ENCODE results near the gene FAM47B. TPM values are rescaled to one million over a fixed set of nuclear protein-coding genes. Genes with fewer than 3 reads are reported as not detected.

FAM47B gene
- total RNA-seq = not detected

DNA sequence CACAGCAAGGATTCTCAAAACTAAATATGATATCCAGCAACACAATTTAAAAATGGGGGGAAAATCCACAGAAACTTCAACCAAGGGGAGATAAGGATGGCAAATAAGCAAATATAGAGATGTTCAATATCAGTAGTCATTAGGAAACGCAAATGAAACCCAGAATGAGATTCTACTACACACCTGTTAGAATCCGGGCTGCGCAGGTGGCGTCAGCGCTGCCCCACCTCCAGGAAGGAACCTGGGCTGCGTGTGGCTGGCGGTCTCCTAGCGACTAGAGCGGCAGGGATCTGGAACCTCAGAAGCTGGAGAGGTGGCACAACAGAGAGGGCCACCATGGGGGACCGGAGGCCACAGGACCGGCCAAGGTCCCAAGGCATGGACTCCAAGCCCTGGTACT is at the start of gene FAM47B:
FAM47B (plus strand) TSS at position 301 of the 400 bp plus-strand sequence; CDS start at position 337, 36 bp downstream.
- TF ChIP-seq, protein P1, sequence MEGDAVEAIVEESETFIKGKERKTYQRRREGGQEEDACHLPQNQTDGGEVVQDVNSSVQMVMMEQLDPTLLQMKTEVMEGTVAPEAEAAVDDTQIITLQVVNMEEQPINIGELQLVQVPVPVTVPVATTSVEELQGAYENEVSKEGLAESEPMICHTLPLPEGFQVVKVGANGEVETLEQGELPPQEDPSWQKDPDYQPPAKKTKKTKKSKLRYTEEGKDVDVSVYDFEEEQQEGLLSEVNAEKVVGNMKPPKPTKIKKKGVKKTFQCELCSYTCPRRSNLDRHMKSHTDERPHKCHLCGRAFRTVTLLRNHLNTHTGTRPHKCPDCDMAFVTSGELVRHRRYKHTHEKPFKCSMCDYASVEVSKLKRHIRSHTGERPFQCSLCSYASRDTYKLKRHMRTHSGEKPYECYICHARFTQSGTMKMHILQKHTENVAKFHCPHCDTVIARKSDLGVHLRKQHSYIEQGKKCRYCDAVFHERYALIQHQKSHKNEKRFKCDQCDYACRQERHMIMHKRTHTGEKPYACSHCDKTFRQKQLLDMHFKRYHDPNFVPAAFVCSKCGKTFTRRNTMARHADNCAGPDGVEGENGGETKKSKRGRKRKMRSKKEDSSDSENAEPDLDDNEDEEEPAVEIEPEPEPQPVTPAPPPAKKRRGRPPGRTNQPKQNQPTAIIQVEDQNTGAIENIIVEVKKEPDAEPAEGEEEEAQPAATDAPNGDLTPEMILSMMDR (IDR thresholded peaks at IDR 0.05) = no peak
- no peak for TF ChIP-seq POLR2A (IDR thresholded peaks at IDR 0.05)
- no peak for TF ChIP-seq POLR2AphosphoS5 (IDR thresholded peaks at IDR 0.05)
- no peak for TF ChIP-seq EP300 (IDR thresholded peaks at IDR 0.05)
- Histone ChIP-seq H3K27me3 (no peaks in the 10 kb centered on the region), H3K36me3 (no peaks in the 10 kb centered on the region), H3K27ac (no peak within 1 kb of the TSS), H3K9me3 (no peaks in the 10 kb centered on the region), H3K4me1 (no peaks in the 10 kb centered on the region), H3K4me3 (no peak within 1 kb of the TSS)
- no peak for DNase-seq
- 56 to 74% methylated on average over 1 to 11 of the region's 11 CpGs for WGBS, 2 donors
- ATAC-seq (ENCODE audit: low FRiP score in 2 of 2) = no peak

DNA sequence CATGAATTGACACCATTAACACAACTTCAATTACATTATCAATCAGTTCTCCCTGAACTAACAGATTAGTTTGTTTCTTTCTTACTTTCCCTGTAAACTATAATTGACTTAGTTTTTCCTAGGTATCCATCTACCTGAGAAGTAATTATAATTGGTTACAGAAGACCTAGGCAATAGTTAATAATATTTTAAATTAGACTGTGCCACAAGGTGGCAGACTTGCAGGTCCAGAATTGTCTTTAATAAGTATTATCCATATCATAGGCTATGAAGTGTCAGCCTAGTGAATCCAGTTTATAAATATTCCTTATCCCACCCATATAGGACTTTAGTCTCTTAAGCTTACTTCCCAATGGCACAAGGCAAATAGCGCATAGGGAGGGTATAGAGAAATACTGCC is 48.9 kb upstream of the FAM47B start:
- DNase-seq (no peak), ATAC-seq (ENCODE audit: low FRiP score in 2 of 2) (no peak)
- Histone ChIP-seq H3K27me3 (no peaks in the 10 kb centered on the region), H3K9me3 (no peaks in the 10 kb centered on the region), H3K4me1 (no peaks in the 10 kb centered on the region), H3K4me3 (no peak overlapping the region), H3K36me3 (no peaks in the 10 kb centered on the region), H3K27ac (no peak overlapping the region)
- TF ChIP-seq POLR2A (IDR thresholded peaks at IDR 0.05) = no peak
- no peak for TF ChIP-seq EP300 (IDR thresholded peaks at IDR 0.05)
- TF ChIP-seq POLR2AphosphoS5 (IDR thresholded peaks at IDR 0.05) = no peak
- TF ChIP-seq, protein P1 (IDR thresholded peaks at IDR 0.05) = no peak
- WGBS, 2 donors = 81 to 100% methylated on average over 1 of the region's 1 CpG

DNA sequence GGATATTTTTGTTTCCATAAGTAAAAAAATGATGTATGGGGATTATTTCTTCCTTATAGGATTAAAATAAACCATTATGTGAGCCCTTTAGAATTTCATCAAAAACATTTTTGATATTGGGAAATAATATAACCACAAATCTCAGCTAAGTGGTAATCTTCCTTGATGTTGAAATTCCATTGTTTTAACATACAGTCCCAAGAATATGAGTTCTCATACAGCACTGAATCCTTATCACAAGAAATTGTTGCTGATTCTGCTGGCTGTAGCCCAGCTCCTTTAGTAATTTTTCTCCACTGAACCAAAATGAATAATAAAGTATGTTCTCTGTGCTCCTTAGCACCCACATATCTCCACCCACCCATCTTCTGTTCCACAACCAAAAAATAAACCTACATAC is 41.9 kb upstream of the FAM47B start:
- H3K4me1 ChIP-seq = no peaks in the 10 kb centered on the region
- TF ChIP-seq, protein P1 (IDR thresholded peaks at IDR 0.05) = no peak
- TF ChIP-seq POLR2AphosphoS5 (IDR thresholded peaks at IDR 0.05) = no peak
- TF ChIP-seq POLR2A (IDR thresholded peaks at IDR 0.05) = no peak
- TF ChIP-seq EP300 (IDR thresholded peaks at IDR 0.05) = no peak
- H3K36me3 ChIP-seq = no peaks in the 10 kb centered on the region
- ATAC-seq (ENCODE audit: low FRiP score in 2 of 2) = no peak
- no peaks in the 10 kb centered on the region for H3K27me3 ChIP-seq
- DNase-seq = no peak
- no peaks in the 10 kb centered on the region for H3K9me3 ChIP-seq
- H3K4me3 ChIP-seq = no peak overlapping the region
- no peak overlapping the region for H3K27ac ChIP-seq

DNA sequence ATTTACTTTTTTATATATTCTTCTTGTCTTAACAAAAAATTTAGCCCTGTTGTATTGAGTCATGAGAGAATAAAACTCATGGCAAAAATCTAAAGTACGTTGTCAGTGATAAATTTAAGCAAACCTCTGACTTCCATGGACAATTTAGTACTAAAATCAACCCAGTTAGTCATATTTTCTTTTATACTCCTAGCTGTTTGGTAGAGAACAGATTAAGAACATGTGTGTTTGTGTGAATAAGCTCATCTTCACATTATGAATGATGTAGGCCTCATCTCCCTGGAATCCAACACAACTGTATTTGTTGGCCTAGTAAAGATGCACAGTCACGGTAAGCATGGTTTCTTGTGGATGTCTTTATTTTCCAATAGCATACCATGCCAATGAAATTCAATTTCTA is 40.8 kb upstream of the FAM47B start:
- Histone ChIP-seq H3K4me1 (no peaks in the 10 kb centered on the region), H3K36me3 (no peaks in the 10 kb centered on the region), H3K4me3 (no peak overlapping the region), H3K27ac (no peak overlapping the region), H3K9me3 (no peaks in the 10 kb centered on the region), H3K27me3 (no peaks in the 10 kb centered on the region)
- no peak for DNase-seq
- 68 to 76% methylated on average over 1 to 2 of the region's 2 CpGs for WGBS, 2 donors
- TF ChIP-seq, protein P1 (IDR thresholded peaks at IDR 0.05) = no peak
- TF ChIP-seq POLR2A (IDR thresholded peaks at IDR 0.05) (no peak), POLR2AphosphoS5 (IDR thresholded peaks at IDR 0.05) (no peak), EP300 (IDR thresholded peaks at IDR 0.05) (no peak)
- no peak for ATAC-seq (ENCODE audit: low FRiP score in 2 of 2)

DNA sequence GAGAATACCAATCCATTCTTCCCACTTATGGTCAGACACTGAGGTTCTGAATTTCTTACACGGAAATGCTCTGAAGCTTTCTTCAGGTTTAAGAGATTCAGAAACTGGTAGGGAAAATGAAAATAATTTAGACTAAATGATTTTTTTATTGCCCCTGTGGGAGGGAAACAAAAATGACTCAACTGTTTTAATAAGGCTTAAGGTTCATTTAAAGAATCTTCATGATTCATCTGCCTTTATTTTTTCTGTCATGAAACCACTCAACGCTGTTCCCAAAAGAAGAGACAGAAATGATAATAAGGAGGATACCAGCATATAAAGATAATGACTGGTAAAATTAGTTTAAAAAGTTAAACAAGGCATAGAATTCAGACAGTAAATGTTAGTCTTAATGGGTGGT is 39.3 kb upstream of the FAM47B start:
- ATAC-seq (ENCODE audit: low FRiP score in 2 of 2) = no peak
- Histone ChIP-seq H3K36me3 (no peaks in the 10 kb centered on the region), H3K27me3 (no peaks in the 10 kb centered on the region), H3K27ac (no peak overlapping the region), H3K4me3 (no peak overlapping the region), H3K9me3 (no peaks in the 10 kb centered on the region), H3K4me1 (no peaks in the 10 kb centered on the region)
- WGBS, 2 donors = 81 to 91% methylated on average over 2 of the region's 2 CpGs
- DNase-seq = no peak
- TF ChIP-seq POLR2AphosphoS5 (IDR thresholded peaks at IDR 0.05) = no peak
- no peak for TF ChIP-seq POLR2A (IDR thresholded peaks at IDR 0.05)
- TF ChIP-seq, protein P1 (IDR thresholded peaks at IDR 0.05) = no peak
- TF ChIP-seq EP300 (IDR thresholded peaks at IDR 0.05) = no peak
